ENCODE data around the gene STK32B.

Gene STK32B

GRCh38 chr4:5524446-5525299 lies 473.4 kb downstream of the STK32B start:
- no peaks in the 10 kb centered on the region for H3K79me2 ChIP-seq (ENCODE audit: insufficient read depth, low read length)
- H3K4me1 ChIP-seq (ENCODE audit: insufficient read depth, low read length, poor library complexity, severe bottlenecking) = no peaks in the 10 kb centered on the region
- H3F3A ChIP-seq (ENCODE audit: low read depth) = no peaks in the 10 kb centered on the region
- no peak overlapping the region for H3K4me2 ChIP-seq (ENCODE audit: low read depth, low read length, poor library complexity, severe bottlenecking)
- H3K4me3 ChIP-seq (ENCODE audit: low read length, poor library complexity, severe bottlenecking) = no peak overlapping the region
- H3K9me2 ChIP-seq (replicated peaks; ENCODE audit: low read depth, low read length) = no peaks in the 10 kb centered on the region
- H3K27me3 ChIP-seq (ENCODE audit: insufficient read depth, low read length, poor library complexity, severe bottlenecking) = no peaks in the 10 kb centered on the region
- H3K36me3 ChIP-seq (ENCODE audit: insufficient read depth, low read length) = no peaks in the 10 kb centered on the region
- TF ChIP-seq EZH2phosphoT487 (IDR thresholded peaks at IDR 0.05; ENCODE audit: borderline replicate concordance) = no peak
- no peak for TF ChIP-seq CTCF (conservative IDR thresholded peaks at IDR 0.05; ENCODE audit: low read length)
- H3K9me3 ChIP-seq (ENCODE audit: insufficient read depth, low read depth, low read length) = no peaks in the 10 kb centered on the region
- H2AFZ ChIP-seq (ENCODE audit: low read length) = no peak overlapping the region
- no peaks in the 10 kb centered on the region for H4K20me1 ChIP-seq (ENCODE audit: insufficient read depth, low read length, poor library complexity, severe bottlenecking)
- H3K9ac ChIP-seq (ENCODE audit: low read depth, low read length, poor library complexity, severe bottlenecking) = no peak overlapping the region

GRCh38 chr4:5526080-5526846 lies 475.0 kb downstream of the STK32B start:
- Histone ChIP-seq H3K9ac (ENCODE audit: low read depth, low read length, poor library complexity, severe bottlenecking) (no peak overlapping the region), H3K4me1 (ENCODE audit: insufficient read depth, low read length, poor library complexity, severe bottlenecking) (no peaks in the 10 kb centered on the region), H3K4me3 (ENCODE audit: low read length, poor library complexity, severe bottlenecking) (no peak overlapping the region), H3F3A (ENCODE audit: low read depth) (no peaks in the 10 kb centered on the region), H3K79me2 (ENCODE audit: insufficient read depth, low read length) (no peaks in the 10 kb centered on the region), H3K27me3 (ENCODE audit: insufficient read depth, low read length, poor library complexity, severe bottlenecking) (no peaks in the 10 kb centered on the region), H4K20me1 (ENCODE audit: insufficient read depth, low read length, poor library complexity, severe bottlenecking) (no peaks in the 10 kb centered on the region), H3K9me3 (ENCODE audit: insufficient read depth, low read depth, low read length) (no peaks in the 10 kb centered on the region; the same call in 1 of the 2 replicates), H3K36me3 (ENCODE audit: insufficient read depth, low read length) (no peaks in the 10 kb centered on the region), H3K4me2 (ENCODE audit: low read depth, low read length, poor library complexity, severe bottlenecking) (no peak overlapping the region), H2AFZ (ENCODE audit: low read length) (no peak overlapping the region), H3K9me2 (replicated peaks; ENCODE audit: low read depth, low read length) (no peaks in the 10 kb centered on the region)
- TF ChIP-seq EZH2phosphoT487 (IDR thresholded peaks at IDR 0.05; ENCODE audit: borderline replicate concordance) (no peak), CTCF (conservative IDR thresholded peaks at IDR 0.05; ENCODE audit: low read length) (no peak)

- H3K79me2 ChIP-seq (ENCODE audit: insufficient read depth, low read length) = no peaks in the 10 kb centered on the region
These were observed 475.9 kb downstream of the STK32B start for GRCh38 chr4:5527211-5527610.

More at GRCh38 chr4:5527211-5527610, 475.9 kb downstream of the STK32B start:
- Histone ChIP-seq H4K20me1 (ENCODE audit: insufficient read depth, low read length, poor library complexity, severe bottlenecking) (no peaks in the 10 kb centered on the region), H2AFZ (ENCODE audit: low read length) (no peak overlapping the region), H3F3A (ENCODE audit: low read depth) (no peaks in the 10 kb centered on the region), H3K9me3 (ENCODE audit: insufficient read depth, low read depth, low read length) (no peaks in the 10 kb centered on the region; the same call in 1 of the 2 replicates), H3K9me2 (replicated peaks; ENCODE audit: low read depth, low read length) (no peaks in the 10 kb centered on the region), H3K4me2 (ENCODE audit: low read depth, low read length, poor library complexity, severe bottlenecking) (no peak overlapping the region), H3K4me1 (ENCODE audit: insufficient read depth, low read length, poor library complexity, severe bottlenecking) (no peaks in the 10 kb centered on the region), H3K27me3 (ENCODE audit: insufficient read depth, low read length, poor library complexity, severe bottlenecking) (no peaks in the 10 kb centered on the region), H3K9ac (ENCODE audit: low read depth, low read length, poor library complexity, severe bottlenecking) (no peak overlapping the region), H3K36me3 (ENCODE audit: insufficient read depth, low read length) (no peaks in the 10 kb centered on the region), H3K4me3 (ENCODE audit: low read length, poor library complexity, severe bottlenecking) (no peak overlapping the region)
- TF ChIP-seq CTCF (conservative IDR thresholded peaks at IDR 0.05; ENCODE audit: low read length) (no peak), EZH2phosphoT487 (IDR thresholded peaks at IDR 0.05; ENCODE audit: borderline replicate concordance) (no peak)

Measured in Loucy (cell line).